ENCODE measurements around the gene PRELID2.

The PRELID2 gene

DNA sequence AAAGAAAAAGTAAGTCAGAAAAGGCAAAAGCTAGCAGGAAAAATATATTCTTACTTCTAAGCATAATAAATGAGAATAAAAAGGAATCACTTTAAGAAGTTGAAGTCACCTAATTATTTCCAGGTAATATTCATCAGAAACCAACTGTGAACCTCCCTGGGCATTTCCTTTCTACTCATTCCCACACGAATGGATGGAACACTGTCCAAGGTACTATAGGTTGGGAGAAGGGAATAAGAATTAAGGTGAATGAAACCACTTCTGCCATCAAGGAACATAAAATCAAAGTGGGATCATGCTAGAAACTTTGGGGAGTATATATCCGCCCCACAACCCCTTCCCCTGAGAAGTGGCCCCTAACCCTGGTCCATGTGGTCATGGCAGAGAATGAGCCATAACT is 41.6 kb downstream of the PRELID2 start:
- DNase-seq: no peak

DNA sequence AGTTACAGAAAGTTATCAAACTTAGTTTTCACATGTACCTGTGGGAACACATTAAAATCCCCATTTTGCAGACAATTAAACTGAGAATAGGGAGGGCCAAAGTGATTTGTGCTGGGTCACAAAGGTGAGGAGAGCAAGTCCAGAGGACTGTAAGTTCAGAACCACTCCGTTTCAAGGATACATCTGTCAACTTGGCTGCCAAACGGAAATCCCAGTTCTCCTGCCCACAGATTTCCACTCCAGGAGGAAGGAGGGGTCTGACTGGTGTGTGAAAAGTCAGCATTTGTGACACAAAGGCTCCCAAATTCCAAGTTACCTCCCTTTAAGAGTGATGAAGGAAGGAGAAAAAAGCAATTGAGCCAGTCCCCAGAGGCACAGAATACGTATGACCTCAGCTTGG is 42.3 kb downstream of the PRELID2 start:
- DNase-seq: no peak

DNA sequence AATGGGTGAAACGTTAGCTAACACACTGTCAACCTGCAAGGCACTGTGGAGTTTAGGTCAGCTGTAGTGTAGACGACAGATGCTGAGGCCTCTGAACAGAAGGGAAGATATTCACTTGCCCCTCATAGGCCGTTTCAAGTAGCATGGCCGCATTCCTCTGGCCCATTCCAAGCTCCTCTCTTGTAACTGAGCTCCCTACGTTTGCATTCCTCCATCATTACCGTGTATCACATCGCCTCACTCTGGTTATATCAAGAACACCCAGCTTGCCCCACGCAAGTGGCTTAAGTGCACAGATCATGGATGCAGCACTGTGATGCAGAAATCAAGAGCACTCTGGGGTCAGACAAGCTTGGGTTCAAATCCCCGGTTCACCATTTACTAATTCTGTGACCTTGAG is 43.3 kb downstream of the PRELID2 start:
- DNase-seq: no peak

DNA sequence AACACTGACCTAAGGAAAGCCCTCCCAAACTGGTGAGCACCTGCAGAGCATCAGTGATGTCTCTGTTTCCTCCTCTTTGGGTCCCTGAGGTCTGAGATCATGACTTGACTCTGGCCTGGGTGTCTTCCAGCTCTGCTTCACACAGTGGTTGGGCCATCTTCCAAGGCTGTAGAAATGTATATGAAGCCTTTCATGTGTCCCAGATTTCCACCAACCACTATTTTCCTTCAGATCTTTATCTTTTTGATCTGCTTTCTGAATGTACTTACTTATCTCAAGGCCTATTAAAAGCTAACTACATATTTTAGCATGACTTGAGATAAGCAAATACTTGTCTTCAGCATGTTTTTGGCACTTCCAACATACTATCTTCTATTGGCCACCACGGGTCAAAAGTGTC is 47.1 kb downstream of the PRELID2 start:
- peak; percentile 14 for DNase-seq

GRCh38 chr5:145787507-145787906 is 47.6 kb downstream of the PRELID2 start:
- no peak for DNase-seq

DNA sequence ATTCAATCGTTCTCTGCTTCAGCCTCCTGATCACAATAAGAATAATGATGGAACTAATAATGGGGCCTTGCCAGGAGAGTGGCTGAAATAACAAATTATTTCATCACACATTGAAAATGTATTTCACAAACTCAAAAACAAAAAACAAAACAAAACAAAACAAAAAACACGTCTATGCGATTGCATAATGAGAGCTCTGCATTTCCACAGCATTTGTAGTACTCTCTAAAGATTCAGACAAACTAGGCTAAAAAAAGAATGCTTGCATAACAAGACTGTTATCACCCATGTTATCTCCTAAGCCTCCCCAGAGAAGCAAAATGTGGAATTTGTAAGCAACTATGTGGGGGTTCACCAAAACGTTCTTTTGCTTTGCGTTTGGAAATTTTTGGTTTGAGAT is 48.1 kb downstream of the PRELID2 start:
- no peak for DNase-seq

DNA sequence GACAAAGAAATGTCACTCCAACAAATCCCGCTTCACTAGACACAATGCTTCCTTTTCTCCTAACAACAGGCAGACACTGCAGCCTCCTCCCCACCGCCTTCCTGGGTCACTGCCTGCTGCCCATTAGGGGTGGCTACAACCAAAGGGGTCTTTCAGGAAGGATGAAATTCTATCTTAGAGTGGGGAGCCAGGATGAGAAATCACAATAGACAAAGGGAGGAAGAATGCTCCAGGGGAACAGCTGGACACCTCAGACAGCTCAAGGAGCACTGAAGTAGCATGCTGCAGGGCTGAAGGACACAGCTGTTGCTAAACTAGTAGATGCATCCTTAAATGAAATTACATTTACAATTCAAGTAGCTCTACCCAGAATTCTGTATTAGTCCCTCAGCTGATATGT is 54.2 kb downstream of the PRELID2 start:
- DNase-seq: no peak

DNA sequence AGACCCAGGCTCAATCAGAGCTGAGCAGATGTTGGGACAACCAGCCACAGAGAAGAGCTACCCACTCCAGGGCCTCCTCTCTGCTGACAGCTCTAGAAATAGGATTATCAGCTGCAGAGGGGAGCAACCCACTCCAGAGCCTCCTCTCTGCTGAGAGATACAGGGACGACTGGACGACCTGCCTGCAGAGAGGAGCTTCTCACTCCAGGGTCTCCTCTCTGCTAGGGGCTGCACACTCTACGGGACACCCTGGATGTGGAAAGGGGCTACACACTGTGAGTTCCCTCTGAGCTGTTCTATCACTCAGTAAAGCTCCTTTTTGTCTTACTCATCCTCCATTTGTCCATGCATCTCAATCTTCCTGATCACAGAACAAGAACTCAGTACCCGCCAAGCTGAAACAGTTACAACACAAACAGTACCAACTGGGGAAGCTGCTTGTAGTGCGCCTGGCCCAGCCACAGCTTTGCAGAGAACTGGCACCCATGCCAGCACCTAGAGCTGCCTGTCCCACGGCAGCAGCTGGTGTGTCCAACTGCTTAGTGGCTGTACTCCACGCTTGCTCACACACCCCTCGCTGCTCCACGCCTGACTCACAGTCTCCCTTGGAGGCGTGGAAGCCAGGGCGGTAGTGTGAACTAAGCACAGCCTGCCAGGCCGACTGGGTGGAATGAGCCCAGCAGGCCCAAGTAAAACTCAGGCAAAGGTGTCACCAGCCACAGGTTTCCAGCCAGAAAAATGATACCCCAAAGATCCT is 56.8 kb downstream of the PRELID2 start:
- DNase-seq: no peak

DNA sequence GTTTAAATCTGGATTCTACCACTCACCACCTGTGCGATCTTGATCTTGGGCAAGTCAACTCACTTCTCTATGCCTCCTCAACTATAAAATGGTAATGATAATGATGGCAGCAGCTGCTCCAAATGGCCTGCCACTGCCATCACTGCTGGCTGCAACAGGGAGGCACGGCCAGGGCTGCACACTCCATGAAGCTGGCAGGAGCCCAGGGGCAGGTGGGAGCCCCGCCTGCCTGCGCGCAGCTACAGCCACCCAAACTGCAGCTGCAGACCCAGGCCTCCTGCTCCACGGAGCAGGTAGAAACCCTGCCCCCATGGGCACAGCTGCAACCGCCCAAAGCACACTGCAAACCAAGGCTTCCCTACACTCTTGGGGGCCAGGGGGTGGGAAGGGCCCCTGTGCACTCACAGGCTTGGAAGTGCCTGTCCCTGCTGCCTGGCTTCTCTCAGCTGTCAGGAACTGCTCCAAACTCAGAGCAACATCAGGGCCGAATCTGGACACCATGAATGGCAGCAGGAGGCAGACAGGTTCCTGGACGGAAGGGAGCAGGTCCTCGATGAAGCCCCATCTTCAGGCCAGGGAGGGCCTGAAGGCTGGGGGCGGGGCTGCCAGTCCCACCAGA is 57.6 kb downstream of the PRELID2 start:
- DNase-seq: no peak

GRCh38 chr5:145776886-145777285 is 58.3 kb downstream of the PRELID2 start:
- peak; percentile 63 for DNase-seq

- peak; percentile 92 for DNase-seq
Observed at GRCh38 chr5:145775893-145776444, 59.2 kb downstream of the PRELID2 start.

- DNase-seq: peak; percentile 43
Observed at GRCh38 chr5:145775411-145775810, 59.7 kb downstream of the PRELID2 start.

- DNase-seq: no peak
Observed at GRCh38 chr5:145774442-145774841, 60.7 kb downstream of the PRELID2 start.

- DNase-seq: no peak
Observed at GRCh38 chr5:145772466-145772865, 62.7 kb downstream of the PRELID2 start.

DNA sequence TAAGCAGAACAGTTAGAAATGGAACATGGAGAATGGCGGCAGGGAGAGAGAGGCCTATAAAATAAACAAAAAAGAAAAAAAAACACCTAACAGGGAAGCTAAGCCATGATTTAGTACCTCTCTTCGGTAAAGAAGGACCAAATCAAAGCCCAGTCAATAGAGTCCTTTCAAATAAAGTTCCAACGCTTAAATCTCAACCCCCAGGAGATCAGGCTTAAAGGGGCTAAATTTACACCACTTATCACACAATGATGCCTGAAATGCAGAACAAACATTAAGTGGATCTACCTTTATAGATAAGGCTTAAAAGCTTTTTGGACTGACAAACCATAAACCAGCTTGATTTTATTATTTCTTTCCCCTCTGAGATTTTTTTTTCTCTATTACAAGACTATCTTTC is 66.3 kb downstream of the PRELID2 start:
- DNase-seq: no peak

DNA sequence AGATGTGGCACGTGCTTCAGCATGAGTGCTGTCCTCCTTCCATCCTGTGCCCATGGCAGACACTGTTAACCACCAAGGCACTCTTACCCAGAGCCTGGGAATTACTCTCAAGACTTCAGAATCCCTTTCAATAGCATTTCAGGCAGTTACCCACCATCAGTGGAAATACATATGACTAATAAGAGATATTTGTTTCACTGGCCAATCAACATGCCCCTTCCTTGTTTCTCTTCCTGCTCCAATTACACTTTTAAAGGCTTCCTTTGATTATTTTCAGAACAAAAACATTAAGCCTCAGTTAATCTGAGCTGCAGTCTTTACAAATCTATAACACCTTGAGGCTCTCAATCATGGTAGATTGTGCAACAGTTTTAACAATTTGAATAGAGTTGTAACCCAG is 70.8 kb downstream of the PRELID2 start:
- DNase-seq: no peak

DNA sequence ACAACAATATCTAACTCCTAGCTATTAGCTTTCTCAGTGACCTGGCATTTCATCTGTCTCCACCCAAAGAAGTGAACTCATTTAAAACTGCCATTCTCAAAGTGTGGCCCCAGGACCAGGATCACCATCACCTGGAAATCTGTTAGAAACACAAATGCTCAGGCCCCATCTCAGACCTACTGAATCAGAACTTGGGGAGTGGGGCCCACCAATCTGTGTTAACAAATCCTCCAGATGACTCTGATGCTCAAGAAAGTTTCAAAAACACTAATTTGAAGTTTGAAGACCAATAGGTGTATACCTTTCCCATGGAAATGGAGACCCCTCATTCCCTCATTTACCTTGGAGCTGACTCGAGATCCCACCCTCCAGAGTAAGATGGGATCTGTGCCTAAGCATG is 72.3 kb downstream of the PRELID2 start:
- DNase-seq: no peak

DNA sequence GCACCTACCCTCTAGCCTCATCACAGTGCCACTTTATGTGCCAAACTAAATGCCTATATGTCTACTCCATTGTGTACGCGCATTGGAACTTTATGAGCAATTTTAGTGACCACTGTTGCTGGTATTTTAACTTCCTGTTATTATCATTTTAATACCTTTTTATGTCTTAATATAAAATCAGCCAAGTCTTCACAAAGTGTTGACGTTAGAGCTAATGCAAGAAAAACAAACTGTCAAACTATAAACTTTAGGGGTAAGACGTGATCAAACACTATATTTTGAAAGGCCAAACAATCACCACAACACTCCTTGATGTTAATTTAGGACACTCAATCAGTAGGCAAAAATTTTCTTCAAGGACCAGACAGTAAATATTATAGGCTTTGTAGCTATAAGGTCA is 73.9 kb downstream of the PRELID2 start:
- DNase-seq: no peak

DNA sequence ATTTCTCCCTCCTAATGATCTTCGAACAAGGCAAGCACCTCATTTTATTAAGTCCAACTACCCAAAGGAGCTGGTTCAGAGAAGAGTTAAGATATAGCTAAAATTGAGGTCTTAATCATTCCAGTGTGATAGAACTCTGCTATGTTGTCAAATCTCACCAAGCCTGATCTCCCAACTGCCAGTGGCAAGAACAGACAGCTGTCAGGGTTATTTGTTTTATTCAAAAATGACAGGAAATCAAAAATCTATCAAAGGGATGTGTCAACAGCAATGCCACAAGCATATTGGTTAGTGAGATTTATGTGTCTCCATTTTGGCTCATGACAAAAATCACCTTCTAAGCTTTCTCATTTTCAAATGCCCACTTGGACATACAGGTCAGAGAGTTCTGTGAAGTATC is 74.5 kb downstream of the PRELID2 start:
- DNase-seq: no peak

DNA sequence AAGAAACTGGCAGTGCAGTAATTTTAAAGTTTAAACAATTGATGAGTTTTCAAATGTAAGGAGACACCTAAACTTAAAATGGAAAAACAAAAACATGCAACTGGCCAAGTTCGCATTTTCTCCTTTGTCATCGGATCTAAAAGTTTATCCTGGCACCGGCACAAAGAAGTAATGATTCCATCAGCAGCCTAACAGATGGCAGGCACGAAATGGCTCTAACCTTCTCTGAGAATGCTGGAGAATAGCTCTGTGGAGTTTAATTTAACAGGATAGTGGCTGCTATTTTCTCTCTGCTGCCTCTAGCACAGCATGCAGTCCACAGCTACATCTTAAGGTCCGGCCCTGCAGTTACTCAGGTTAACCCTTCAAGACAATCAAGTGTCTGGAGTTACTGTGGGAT is 82.2 kb downstream of the PRELID2 start:
- peak; percentile 44 for DNase-seq

GRCh38 chr5:145752534-145752933 is 82.6 kb downstream of the PRELID2 start:
- DNase-seq: peak; percentile 5

DNA sequence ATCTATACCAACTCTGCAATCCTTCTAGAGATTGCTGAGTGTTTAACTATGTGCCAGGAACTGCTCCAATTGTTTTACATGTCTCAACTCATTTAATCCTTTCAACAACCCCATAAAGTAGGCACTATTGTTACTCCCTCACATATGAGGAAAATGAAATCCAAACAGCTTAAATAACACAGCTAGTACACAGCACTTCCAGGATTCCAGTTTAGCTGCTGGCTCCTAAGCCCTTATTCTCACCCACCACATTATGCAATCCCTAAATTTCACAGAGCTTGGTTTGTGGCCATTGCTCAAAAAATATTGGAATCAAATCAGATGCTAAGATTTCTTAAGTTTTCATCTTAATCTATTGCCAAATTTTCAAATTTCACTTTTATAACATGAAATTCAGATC is 84.9 kb downstream of the PRELID2 start:
- DNase-seq: no peak

DNA sequence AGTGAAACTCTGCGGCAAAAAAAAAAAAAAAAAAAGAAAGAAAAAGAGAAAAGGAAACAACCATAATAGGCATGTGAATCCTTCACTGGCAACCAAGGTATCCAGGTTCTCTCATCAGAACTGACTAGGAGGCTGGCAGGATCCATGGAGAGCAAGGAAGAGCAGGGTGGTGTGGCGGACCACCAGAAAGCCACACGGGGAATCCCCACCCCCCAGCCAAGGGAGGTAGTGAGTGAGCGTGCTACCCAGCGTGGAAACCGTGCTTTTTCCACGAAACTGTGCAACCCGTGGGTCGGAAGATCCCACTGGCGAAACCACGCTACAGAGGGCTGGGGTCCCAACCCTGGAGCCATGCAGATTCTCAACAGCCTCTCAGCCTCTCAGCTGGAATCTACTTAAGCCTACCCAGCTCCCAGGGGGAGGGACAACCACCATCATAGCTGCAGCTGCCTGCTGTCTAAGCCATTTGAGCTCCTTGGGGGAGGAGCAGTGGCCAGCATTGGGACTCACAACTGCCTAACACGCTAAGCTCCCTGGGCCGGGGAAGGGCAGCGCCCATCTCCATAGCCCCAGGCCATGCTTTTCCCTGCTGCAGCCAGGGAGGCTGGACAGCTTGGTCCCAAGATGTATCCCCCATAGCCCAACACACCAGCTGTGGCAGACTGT is 91.6 kb downstream of the PRELID2 start:
- DNase-seq: no peak

DNA sequence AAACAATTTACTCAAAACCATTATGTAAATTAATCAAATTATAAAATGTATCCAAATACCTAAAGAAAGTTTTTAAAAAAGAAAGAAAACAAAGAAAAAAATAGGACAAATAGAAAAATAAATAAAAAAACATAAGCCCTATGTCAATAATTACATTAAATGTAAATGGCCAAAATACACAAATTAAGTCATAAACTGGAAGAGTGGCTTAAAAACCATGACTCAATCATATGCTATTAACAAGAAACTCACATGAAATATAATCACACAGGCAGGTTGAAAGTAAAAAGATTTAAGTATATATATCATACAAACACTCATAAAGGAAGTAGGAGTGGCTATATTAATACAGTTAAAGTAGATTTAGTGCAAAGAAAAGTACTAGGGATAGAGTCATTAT is 95.3 kb downstream of the PRELID2 start:
- DNase-seq: no peak

Measured in fibroblast of skin of scalp (primary cell).